Measurements from ENCODE around the gene PCDHA10. TPM values are rescaled to one million over a fixed set of nuclear protein-coding genes. Genes with fewer than 3 reads are reported as not detected.

The PCDHA10 gene
- total RNA-seq, 1 experiment from 2014 or later = 10.7 TPM

DNA sequence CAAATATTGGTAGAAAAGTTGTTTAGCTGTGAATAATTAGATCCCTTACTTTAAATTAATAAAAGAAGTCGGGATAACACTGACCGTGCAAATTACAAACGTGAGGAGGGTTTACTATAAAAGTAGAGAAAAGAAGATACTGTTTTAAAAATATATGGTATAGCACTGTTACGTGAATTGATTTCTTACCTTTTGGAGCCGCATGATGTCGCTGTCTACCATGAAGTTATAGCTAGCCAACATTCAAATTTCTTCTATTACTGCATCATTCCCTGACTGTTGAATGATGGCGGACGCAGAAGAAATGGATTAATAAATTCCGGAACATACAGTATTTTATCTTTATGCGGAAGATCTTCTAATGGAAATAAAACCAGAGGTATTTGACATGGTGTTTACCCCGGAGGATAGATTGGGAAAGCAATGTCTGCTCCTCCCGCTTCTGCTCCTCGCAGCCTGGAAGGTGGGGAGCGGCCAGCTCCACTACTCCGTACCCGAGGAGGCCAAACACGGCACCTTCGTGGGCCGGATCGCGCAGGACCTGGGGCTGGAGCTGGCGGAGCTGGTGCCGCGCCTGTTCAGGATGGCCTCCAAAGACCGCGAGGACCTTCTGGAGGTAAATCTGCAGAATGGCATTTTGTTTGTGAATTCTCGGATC, 27.9 kb upstream of the PCDHA10 start, which contains the start of gene PCDHA6:
Gene PCDHA6 (plus strand): TSS at position 257 of the 658 bp plus-strand sequence. CDS start 132 bp downstream, at position 389.
- peak within 1 kb of the TSS in 1 of 3 experiments; percentile 97; a peak in 3 of 7 replicates for H3K27ac Mint-ChIP-seq
- Histone ChIP-seq H3K79me2 (ENCODE audit: insufficient read depth, low read length) (no peaks in the 10 kb centered on the region), H2BK5ac (ENCODE audit: insufficient read length, low read length) (no peak within 1 kb of the TSS), H2BK12ac (ENCODE audit: insufficient read length, low read depth, low read length) (no peak within 1 kb of the TSS), H3K9ac (ENCODE audit: extremely low read depth, insufficient read length, low read length) (no peak within 1 kb of the TSS), H2AK5ac (ENCODE audit: insufficient read length, low read length) (no peak within 1 kb of the TSS), H3K79me1 (ENCODE audit: insufficient read depth, low read depth, low read length, poor library complexity, severe bottlenecking) (no peaks in the 10 kb centered on the region), H4K8ac (replicated peaks; ENCODE audit: insufficient read length, low read depth, low read length) (no peak within 1 kb of the TSS), H3K14ac (ENCODE audit: insufficient read depth, low read length) (peak within 1 kb of the TSS; percentile 76; the same call in 1 of the 2 replicates), H2BK15ac (ENCODE audit: low read depth, low read length) (no peak within 1 kb of the TSS), H3K27me3 (ENCODE audit: insufficient read depth, low read length) (no peaks in the 10 kb centered on the region), H3K23me2 (ENCODE audit: insufficient read length, low read depth, low read length, poor library complexity, severe bottlenecking) (peaks cover 3% of the 10 kb centered on the region), H3K4me1 (ENCODE audit: insufficient read depth, low read length) (no peaks in the 10 kb centered on the region), H3K23ac (ENCODE audit: insufficient read length, low read depth, low read length) (no peak within 1 kb of the TSS), H2BK120ac (ENCODE audit: low read depth, low read length, poor library complexity, severe bottlenecking) (no peak within 1 kb of the TSS), H3K18ac (ENCODE audit: insufficient read length, low read depth, low read length) (no peak within 1 kb of the TSS), H3K4me2 (ENCODE audit: insufficient read depth, insufficient read length, low read length) (no peak within 1 kb of the TSS), H4K5ac (ENCODE audit: insufficient read length, low read depth, low read length) (no peak within 1 kb of the TSS), H2AFZ (ENCODE audit: low read length) (no peak within 1 kb of the TSS), H3K27ac (ENCODE audit: insufficient read length, low read depth, low read length) (no peak within 1 kb of the TSS), H2BK20ac (ENCODE audit: low read depth, low read length, poor library complexity, severe bottlenecking) (no peak within 1 kb of the TSS), H3K9me3 (ENCODE audit: control insufficient read depth, low read depth, low read length) (no peaks in the 10 kb centered on the region), H3K4ac (ENCODE audit: low read depth, low read length) (no peak within 1 kb of the TSS), H4K20me1 (ENCODE audit: control insufficient read depth, insufficient read depth, insufficient read length) (no peaks in the 10 kb centered on the region), H3K56ac (ENCODE audit: insufficient read length, low read depth, low read length) (no peak within 1 kb of the TSS), H4K91ac (ENCODE audit: insufficient read length, low read depth, low read length) (no peak within 1 kb of the TSS), H3T11ph (ENCODE audit: low read length) (no peak within 1 kb of the TSS)
- no peak for DNase-seq
- TF ChIP-seq, protein P1, sequence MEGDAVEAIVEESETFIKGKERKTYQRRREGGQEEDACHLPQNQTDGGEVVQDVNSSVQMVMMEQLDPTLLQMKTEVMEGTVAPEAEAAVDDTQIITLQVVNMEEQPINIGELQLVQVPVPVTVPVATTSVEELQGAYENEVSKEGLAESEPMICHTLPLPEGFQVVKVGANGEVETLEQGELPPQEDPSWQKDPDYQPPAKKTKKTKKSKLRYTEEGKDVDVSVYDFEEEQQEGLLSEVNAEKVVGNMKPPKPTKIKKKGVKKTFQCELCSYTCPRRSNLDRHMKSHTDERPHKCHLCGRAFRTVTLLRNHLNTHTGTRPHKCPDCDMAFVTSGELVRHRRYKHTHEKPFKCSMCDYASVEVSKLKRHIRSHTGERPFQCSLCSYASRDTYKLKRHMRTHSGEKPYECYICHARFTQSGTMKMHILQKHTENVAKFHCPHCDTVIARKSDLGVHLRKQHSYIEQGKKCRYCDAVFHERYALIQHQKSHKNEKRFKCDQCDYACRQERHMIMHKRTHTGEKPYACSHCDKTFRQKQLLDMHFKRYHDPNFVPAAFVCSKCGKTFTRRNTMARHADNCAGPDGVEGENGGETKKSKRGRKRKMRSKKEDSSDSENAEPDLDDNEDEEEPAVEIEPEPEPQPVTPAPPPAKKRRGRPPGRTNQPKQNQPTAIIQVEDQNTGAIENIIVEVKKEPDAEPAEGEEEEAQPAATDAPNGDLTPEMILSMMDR (conservative IDR thresholded peaks at IDR 0.05) = peak; percentile 63
- H3K36me3 Mint-ChIP-seq (ENCODE audit: insufficient read depth in 1 of 3, low read depth in 3 of 3) = peaks cover 15 to 31% (median 18%) of the 10 kb centered on the region in 3 experiments
- no peaks in the 10 kb centered on the region for H3K27me3 Mint-ChIP-seq (ENCODE audit: low read depth)
- H3K9me3 Mint-ChIP-seq = peaks cover 19 to 20% of the 10 kb centered on the region in 2 experiments
- WGBS (ENCODE audit: extremely low coverage, insufficient read length, low lambda C conversion rate) = no CpG with 5 or more reads among the region's 27 CpGs
- H3K4me1 Mint-ChIP-seq = peaks cover 0 to 11% of the 10 kb centered on the region in 2 experiments; a peak in 2 of 4 replicates
- H3K4me3 Mint-ChIP-seq = peak within 1 kb of the TSS; percentile 76 to 88
